HEK293T (cell line): Measurements from ENCODE around the gene SELENOT.

Experiments used
- ARNT ChIP-seq: fragments of 450-650 bp; IDR thresholded peaks from 2 replicates; pipeline ENCODE4 v1.6.1; 2017; ENCODE audit warnings: mild to moderate bottlenecking
- CTBP1 ChIP-seq: fragments of 450-650 bp; IDR thresholded peaks from 2 replicates; pipeline ENCODE4 v1.6.1; 2016; ENCODE audit warnings: borderline replicate concordance
- ELF4 ChIP-seq: fragments of 450-650 bp; IDR thresholded peaks from 2 replicates; pipeline ENCODE4 v1.6.1; 2017; ENCODE audit warnings: antibody characterized with exemption
- FOXA1 ChIP-seq: fragments of 450-650 bp; IDR thresholded peaks from 2 replicates; pipeline ENCODE4 v1.6.1; 2016; ENCODE audit warnings: mild to moderate bottlenecking
- FOXK2 ChIP-seq: fragments of 450-650 bp; IDR thresholded peaks from 2 replicates; pipeline ENCODE4 v1.6.1; 2016; ENCODE audit warnings: mild to moderate bottlenecking
- FOXM1 ChIP-seq: fragments of 450-650 bp; IDR thresholded peaks from 2 replicates; pipeline ENCODE4 v1.6.1; 2017; ENCODE audit warnings: mild to moderate bottlenecking, borderline replicate concordance
- HDGF ChIP-seq: fragments of 450-650 bp; IDR thresholded peaks from 2 replicates; pipeline ENCODE4 v1.6.1; 2017; ENCODE audit warnings: antibody characterized with exemption, borderline replicate concordance
- L3MBTL2 ChIP-seq: fragments of 450-650 bp; conservative IDR thresholded peaks from 2 replicates; pipeline ENCODE4 v1.6.1; 2016; ENCODE audit warnings: mild to moderate bottlenecking
- LEF1 ChIP-seq: fragments of 450-650 bp; IDR thresholded peaks from 2 replicates; pipeline ENCODE4 v1.6.1; 2017; ENCODE audit warnings: mild to moderate bottlenecking, borderline replicate concordance
- NFRKB ChIP-seq: fragments of 450-650 bp; IDR thresholded peaks from 2 replicates; pipeline ENCODE4 v1.6.1; 2016; ENCODE audit warnings: mild to moderate bottlenecking, moderate library complexity
- SP1 ChIP-seq: fragments of 450-650 bp; IDR thresholded peaks from 2 replicates; pipeline ENCODE4 v1.6.1; 2017
- SUZ12 ChIP-seq: fragments of 450-650 bp; IDR thresholded peaks from 2 replicates; pipeline ENCODE4 v1.6.1; 2016; ENCODE audit warnings: mild to moderate bottlenecking
- TARDBP ChIP-seq: fragments of 450-650 bp; IDR thresholded peaks from 2 replicates; pipeline ENCODE4 v1.6.1; 2016
- ZNF384 ChIP-seq: fragments of 450-650 bp; IDR thresholded peaks from 2 replicates; pipeline ENCODE4 v1.6.1; 2016

- TF ChIP-seq FOXM1 (no peak), ZNF384 (no peak), SUZ12 (no peak), FOXK2 (no peak), ELF4 (no peak), L3MBTL2 (no peak), FOXA1 (no peak), SP1 (no peak), TARDBP (no peak), NFRKB (no peak), CTBP1 (no peak), LEF1 (no peak), HDGF (no peak), ARNT (no peak)
Observed at GRCh38 chr3:150639262-150639661, 36.1 kb downstream of the SELENOT start.
